ENCODE measurements around the gene KRABD2.

DNA sequence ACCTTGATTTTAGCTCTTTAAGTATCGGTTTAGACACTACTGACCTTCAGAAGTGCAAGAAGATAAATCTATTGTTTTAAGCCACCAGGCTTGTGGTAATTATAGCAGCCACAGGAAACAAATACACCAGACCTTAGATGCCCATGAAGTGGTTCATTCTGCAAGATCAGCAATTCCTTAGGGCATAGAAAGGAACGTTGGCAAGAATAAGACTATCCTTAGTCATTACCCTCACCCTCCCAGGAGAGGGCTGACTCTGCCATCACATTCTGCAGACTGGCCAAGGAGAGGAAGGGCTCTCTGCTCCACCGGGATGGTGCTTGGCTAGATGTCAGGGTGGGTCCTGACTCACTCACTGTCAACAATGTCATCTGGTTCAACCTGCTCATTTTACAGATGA is 45.1 kb upstream of the KRABD2 start:
- TF ChIP-seq, protein P1, sequence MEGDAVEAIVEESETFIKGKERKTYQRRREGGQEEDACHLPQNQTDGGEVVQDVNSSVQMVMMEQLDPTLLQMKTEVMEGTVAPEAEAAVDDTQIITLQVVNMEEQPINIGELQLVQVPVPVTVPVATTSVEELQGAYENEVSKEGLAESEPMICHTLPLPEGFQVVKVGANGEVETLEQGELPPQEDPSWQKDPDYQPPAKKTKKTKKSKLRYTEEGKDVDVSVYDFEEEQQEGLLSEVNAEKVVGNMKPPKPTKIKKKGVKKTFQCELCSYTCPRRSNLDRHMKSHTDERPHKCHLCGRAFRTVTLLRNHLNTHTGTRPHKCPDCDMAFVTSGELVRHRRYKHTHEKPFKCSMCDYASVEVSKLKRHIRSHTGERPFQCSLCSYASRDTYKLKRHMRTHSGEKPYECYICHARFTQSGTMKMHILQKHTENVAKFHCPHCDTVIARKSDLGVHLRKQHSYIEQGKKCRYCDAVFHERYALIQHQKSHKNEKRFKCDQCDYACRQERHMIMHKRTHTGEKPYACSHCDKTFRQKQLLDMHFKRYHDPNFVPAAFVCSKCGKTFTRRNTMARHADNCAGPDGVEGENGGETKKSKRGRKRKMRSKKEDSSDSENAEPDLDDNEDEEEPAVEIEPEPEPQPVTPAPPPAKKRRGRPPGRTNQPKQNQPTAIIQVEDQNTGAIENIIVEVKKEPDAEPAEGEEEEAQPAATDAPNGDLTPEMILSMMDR (IDR thresholded peaks at IDR 0.05) = no peak
- TF ChIP-seq EZH2 (IDR thresholded peaks at IDR 0.05) = no peak
- TF ChIP-seq EZH2phosphoT487 (IDR thresholded peaks at IDR 0.05) = no peak

Measured in neural progenitor cell (in vitro differentiated cells).